Osteoblast (primary cell): Measurements from ENCODE around the gene MAN1B1. TPM values are rescaled to one million over a fixed set of nuclear protein-coding genes. Genes with fewer than 3 reads are reported as not detected.

ENCODE experiments used
- DNase-seq: peaks from one replicate; pipeline ENCODE4 v3.0.0; 2011; ENCODE audit warnings: low spot score, mixed read lengths; ENCODE audit not compliant: insufficient read length; ENCODE audit errors: missing footprints
- H2AFZ ChIP-seq: 2 replicates; pipeline ENCODE4 v1.6.0; 2011; ENCODE audit warnings: mild to moderate bottlenecking, low read length
- H3K27ac ChIP-seq: 2 replicates; pipeline ENCODE4 v1.5.1; 2011; ENCODE audit warnings: mild to moderate bottlenecking, low read depth, low read length, moderate library complexity
- H3K27me3 ChIP-seq: 2 replicates; pipeline ENCODE4 v1.6.0; 2012; ENCODE audit warnings: mild to moderate bottlenecking, control low read depth, inconsistent platforms, low read length, moderate library complexity; ENCODE audit not compliant: insufficient read depth
- H3K36me3 ChIP-seq: 2 replicates; pipeline ENCODE4 v1.5.1; 2011; ENCODE audit warnings: mild to moderate bottlenecking, low read length, control low read depth, moderate library complexity; ENCODE audit not compliant: insufficient read depth
- H3K4me1 ChIP-seq: 2 replicates; pipeline ENCODE4 v1.5.1; 2011; ENCODE audit warnings: mild to moderate bottlenecking, low read length, control low read depth, moderate library complexity; ENCODE audit not compliant: insufficient read depth
- H3K4me2 ChIP-seq: 2 replicates; pipeline ENCODE4 v1.6.0; 2011; ENCODE audit warnings: mild to moderate bottlenecking, low read length; ENCODE audit not compliant: insufficient read depth
- H3K4me3 ChIP-seq: fragments of 200-600 bp; sonication (generic); 3 replicates; pipeline ENCODE4 v1.5.1; 2012; ENCODE audit warnings: mild to moderate bottlenecking, low read length, inconsistent platforms; ENCODE audit not compliant: insufficient read depth
- H3K79me2 ChIP-seq: 2 replicates; pipeline ENCODE4 v1.6.0; 2012; ENCODE audit warnings: mild to moderate bottlenecking, low read length, control low read depth, inconsistent platforms; ENCODE audit not compliant: insufficient read depth
- H3K9me3 ChIP-seq: 2 replicates; pipeline ENCODE4 v1.5.1; 2011; ENCODE audit warnings: low read depth, low read length, control low read depth
- H4K20me1 ChIP-seq: 2 replicates; pipeline ENCODE4 v1.6.0; 2012; ENCODE audit warnings: mild to moderate bottlenecking, low read length, control low read depth; ENCODE audit not compliant: insufficient read depth
- total RNA-seq: library from RNA; depleted of rRNA; stranded (reverse); fragments of >200 nt; gene quantifications from 2 replicates; pipeline ENCODE4 v1.2.3, GENCODE V29; 2012
- TF ChIP-seq, protein P1 (sequence below): IDR thresholded peaks from 2 replicates; pipeline ENCODE4 v1.5.1; 2011; ENCODE audit warnings: mild to moderate bottlenecking, low read depth, low read length, moderate library complexity; ENCODE audit errors: extremely low read depth

Gene MAN1B1
- total RNA-seq, 1 donor = 94.1 TPM

DNA sequence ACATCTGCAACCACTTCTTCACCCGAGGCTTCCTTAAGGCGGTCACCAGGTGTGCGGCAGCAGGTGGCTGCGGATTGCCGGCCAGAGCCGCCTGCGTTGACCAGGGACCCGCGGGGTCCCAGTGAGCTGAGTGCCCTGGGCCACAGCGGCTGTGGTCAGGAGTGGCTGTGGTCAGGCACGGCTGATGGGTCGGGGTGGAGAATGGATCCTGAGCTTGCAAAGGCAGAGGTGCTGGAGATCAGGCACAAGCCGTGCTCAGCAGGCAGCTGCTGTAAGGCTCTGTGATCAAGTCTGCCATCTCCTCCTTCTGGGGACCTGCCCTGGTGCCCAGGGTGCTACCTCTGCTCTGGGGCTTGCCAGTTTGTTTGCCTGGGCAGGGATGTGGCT is 7.4 kb upstream of the MAN1B1 start:
- Histone ChIP-seq H3K4me1 (peaks cover 20% of the 10 kb centered on the region), H3K27ac (no peak overlapping the region), H3K36me3 (peaks cover 23% of the 10 kb centered on the region), H3K79me2 (peaks cover 42% of the 10 kb centered on the region), H3K9me3 (no peaks in the 10 kb centered on the region), H3K4me2 (no peak overlapping the region), H4K20me1 (peaks cover 6% of the 10 kb centered on the region), H3K27me3 (no peaks in the 10 kb centered on the region), H3K4me3 (no peak overlapping the region), H2AFZ (no peak overlapping the region)
- peak; percentile 67 for DNase-seq
- TF ChIP-seq, protein P1, sequence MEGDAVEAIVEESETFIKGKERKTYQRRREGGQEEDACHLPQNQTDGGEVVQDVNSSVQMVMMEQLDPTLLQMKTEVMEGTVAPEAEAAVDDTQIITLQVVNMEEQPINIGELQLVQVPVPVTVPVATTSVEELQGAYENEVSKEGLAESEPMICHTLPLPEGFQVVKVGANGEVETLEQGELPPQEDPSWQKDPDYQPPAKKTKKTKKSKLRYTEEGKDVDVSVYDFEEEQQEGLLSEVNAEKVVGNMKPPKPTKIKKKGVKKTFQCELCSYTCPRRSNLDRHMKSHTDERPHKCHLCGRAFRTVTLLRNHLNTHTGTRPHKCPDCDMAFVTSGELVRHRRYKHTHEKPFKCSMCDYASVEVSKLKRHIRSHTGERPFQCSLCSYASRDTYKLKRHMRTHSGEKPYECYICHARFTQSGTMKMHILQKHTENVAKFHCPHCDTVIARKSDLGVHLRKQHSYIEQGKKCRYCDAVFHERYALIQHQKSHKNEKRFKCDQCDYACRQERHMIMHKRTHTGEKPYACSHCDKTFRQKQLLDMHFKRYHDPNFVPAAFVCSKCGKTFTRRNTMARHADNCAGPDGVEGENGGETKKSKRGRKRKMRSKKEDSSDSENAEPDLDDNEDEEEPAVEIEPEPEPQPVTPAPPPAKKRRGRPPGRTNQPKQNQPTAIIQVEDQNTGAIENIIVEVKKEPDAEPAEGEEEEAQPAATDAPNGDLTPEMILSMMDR = no peak

DNA sequence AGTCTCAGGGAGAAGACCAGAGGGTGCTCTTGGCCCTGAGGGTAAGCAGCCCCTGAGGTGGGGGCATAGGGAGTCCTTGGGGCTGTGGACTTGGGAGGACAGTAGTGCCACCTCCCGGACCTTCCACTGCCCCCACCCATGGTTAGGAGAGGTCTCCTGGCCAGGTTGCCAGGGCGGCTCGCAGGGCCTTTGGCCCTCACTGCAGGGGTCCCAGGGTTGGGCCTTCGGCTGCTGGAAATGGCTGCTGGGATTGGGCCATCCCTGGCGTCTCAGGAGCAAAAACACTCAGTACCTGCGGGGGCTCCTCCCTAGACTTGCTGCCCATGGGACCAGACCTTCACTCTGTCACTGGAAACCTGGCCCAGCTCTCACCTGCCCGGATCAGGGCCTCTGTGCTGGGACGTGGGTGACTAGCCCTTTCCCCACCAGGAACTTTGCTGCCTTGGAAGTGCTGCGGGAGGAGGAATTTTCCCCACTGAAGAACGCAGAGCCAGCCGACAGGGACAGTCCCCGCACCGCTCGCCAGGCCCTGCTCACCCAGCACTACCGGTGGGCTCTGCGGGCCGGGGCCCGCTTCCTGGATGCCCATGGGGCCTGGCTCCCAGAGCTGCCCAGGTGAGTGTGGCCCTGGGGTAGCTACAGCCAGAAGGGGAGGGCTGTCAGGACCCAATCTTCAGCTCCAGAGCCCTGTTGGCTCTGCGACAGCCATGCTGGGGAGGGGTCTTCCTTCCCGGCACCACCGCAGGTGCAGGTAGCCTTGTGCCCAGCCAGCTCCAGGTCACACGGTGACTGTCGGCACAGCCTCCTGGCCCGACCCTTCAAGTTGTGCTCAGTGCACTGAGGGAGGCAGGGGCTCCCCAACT is 6.3 kb upstream of the MAN1B1 start:
- DNase-seq = peak; percentile 42
- TF ChIP-seq, protein P1 = no peak
- Histone ChIP-seq H3K4me3 (no peak overlapping the region), H3K79me2 (peaks cover 42% of the 10 kb centered on the region), H3K9me3 (no peaks in the 10 kb centered on the region), H2AFZ (no peak overlapping the region), H3K27ac (no peak overlapping the region), H4K20me1 (peaks cover 6% of the 10 kb centered on the region), H3K4me1 (peaks cover 29% of the 10 kb centered on the region), H3K27me3 (no peaks in the 10 kb centered on the region), H3K36me3 (peaks cover 23% of the 10 kb centered on the region), H3K4me2 (no peak overlapping the region)

DNA sequence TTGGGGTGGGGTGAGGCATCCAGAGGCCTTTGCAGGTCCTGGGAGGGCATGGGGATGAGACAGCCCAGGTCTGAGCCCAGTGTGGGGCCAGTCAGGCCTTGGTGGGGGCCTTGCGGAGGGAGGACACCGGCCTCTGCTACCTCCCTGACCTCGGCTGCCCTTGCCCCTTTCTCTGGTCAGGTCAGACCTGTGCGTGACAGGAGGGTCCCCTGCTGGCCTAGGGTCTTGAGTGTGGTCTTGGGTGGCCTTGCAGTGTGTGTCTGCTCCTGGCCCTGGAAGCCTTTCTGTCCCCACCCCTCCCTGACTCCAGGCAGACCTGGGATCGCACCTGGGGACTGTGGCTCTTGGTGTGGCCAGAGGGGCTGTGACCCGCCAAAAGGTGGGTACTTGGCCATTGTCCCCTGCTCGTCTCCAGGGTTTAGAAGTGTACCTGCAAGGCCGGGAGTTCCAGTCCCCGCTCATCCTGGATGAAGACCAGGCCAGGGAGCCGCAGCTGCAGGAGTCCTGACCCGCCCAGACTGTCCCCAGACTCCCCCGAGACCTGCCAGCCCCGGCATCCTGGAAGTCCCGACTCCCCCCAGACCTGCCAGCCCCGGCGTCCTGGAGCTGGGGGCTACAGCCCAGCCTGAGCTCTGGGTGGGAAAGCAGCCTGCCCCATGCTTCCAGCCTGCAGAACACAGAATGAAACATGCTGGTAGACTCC is 4.4 kb upstream of the MAN1B1 start:
- peak overlapping the region; percentile 74 for H3K27ac ChIP-seq

More for the DNA sequence above, 4.4 kb upstream of the MAN1B1 start:
- Histone ChIP-seq H2AFZ (no peak overlapping the region), H3K4me3 (no peak overlapping the region), H4K20me1 (peaks cover 6% of the 10 kb centered on the region), H3K4me2 (no peak overlapping the region), H3K9me3 (no peaks in the 10 kb centered on the region), H3K4me1 (peaks cover 37% of the 10 kb centered on the region), H3K79me2 (peaks cover 45% of the 10 kb centered on the region), H3K36me3 (peaks cover 23% of the 10 kb centered on the region), H3K27me3 (no peaks in the 10 kb centered on the region)
- DNase-seq = peak; percentile 55
- TF ChIP-seq, protein P1 = no peak
